Muscle layer of colon (tissue), 2 donors: ENCODE results near the gene OR1I1.

Experiments
- H3K27ac ChIP-seq: one replicate; pipeline ENCODE4 v1.7.0; 2013; ENCODE audit warnings: low read depth, mild to moderate bottlenecking, low read length, moderate library complexity
- H3K27me3 ChIP-seq, 2 donors: one replicate each; pipeline ENCODE4 v1.7.0; 2013; ENCODE audit warnings: low read length in 2 of 2, mild to moderate bottlenecking in 2 of 2; ENCODE audit not compliant: insufficient read depth in 2 of 2, control insufficient read depth in 1 of 2
- H3K36me3 ChIP-seq: one replicate; pipeline ENCODE4 v1.7.0; 2013; ENCODE audit warnings: mild to moderate bottlenecking, low read length; ENCODE audit not compliant: insufficient read depth
- H3K4me1 ChIP-seq: one replicate; pipeline ENCODE4 v1.7.0; 2013; ENCODE audit warnings: mild to moderate bottlenecking, low read length; ENCODE audit not compliant: insufficient read depth
- H3K4me3 ChIP-seq, 2 donors: one replicate each; pipeline ENCODE4 v1.7.0; 2013; ENCODE audit warnings: low read length in 2 of 2, low read depth in 1 of 2, mild to moderate bottlenecking in 1 of 2, moderate library complexity in 1 of 2
- H3K9ac ChIP-seq: one replicate; pipeline ENCODE4 v1.7.0; 2013; ENCODE audit warnings: low read length
- H3K9me3 ChIP-seq: one replicate; pipeline ENCODE4 v1.7.0; 2013; ENCODE audit warnings: mild to moderate bottlenecking, low read length
- donor health status: abdominal sarcoma.
- donor health status: Adenocarcinoma of cecum.

OR1I1 gene

DNA sequence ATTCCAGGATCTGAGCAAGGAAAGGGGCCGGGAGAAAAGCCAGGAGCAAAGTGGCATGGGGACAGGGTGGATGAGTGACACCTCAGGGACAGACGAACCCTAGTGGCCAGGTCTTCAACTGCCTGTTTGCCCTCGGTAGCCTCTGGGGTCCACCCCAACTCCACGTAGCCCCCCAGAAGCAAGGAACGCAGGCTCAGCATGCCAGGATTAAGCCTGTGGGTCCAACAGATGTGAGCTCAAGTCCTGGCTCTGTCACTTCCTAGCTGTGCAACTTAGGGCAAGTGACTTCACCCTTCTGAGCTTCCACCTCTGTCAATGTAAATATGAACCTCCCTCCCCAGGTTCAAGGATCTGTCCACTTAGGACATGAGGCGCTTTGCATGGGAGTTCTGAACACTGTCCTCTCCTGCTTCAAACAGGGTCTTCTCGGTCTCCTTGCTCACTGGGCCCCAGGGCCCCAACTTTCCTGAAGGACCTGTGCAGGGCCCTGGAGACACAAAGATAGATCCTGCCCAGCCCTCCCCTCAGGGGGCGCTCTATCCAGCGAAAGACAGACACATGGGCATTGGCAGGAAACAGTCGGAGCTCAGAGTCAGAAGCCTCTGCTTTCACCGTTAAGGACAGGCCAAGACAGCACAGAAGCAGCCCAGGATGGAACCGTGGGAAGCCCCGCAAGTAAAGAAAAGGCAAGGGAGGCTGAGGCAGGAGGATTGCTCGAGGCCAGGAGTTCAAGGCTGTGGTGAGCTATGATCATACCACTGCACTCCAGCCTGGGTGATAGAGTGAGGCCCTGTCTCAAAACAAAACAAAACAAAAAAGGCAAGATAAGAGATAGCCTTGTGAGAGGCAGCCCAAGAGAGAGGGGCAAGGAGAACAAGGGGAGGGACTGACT, 38.4 kb downstream of the OR1I1 start:
- Histone ChIP-seq H3K4me3 (no peak overlapping the region), H3K36me3 (peaks cover 68% of the 10 kb centered on the region), H3K9ac (no peak overlapping the region), H3K9me3 (no peaks in the 10 kb centered on the region), H3K4me1 (peaks cover 21% of the 10 kb centered on the region), H3K27ac (no peak overlapping the region), H3K27me3 (no peaks in the 10 kb centered on the region)

DNA sequence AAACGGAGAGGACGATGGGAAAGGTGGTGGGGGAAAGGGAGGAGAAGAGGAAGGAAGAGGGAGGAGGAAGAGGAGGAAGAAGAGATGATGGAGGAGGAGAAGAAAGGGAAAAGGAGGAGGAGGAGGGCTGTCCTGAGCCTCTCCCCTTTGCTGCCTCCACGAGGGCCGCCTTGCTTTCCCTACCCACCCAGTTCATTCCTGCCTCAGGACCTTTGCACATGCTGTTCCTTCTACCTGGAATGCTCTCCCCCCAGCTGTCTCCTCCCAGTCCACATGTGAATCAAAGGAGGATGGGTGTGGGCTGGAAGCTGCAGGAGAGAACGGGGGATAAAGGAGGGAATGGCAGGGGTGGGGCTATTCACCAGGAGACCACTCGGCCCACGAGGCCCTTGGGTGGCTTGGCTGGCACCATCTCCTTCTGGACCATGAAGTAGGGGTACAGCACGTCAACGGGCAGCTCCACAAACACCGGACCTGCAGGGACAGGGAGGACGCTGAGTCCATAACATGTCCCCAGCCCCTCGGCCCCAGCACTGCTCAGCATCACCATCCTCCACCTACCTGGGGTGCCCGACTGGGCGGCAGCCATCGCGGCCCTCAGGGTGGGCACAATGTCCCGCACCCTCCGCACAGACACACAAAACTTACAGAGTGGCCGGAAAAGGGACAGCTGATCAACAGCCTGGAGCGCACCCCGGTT, 40.5 kb downstream of the OR1I1 start:
- H3K9me3 ChIP-seq: no peaks in the 10 kb centered on the region
- H3K36me3 ChIP-seq: peaks cover 48% of the 10 kb centered on the region
- H3K27me3 ChIP-seq: no peaks in the 10 kb centered on the region
- no peak overlapping the region for H3K9ac ChIP-seq
- H3K4me3 ChIP-seq: no peak overlapping the region
- H3K27ac ChIP-seq: peak overlapping the region; percentile 84
- peaks cover 18% of the 10 kb centered on the region for H3K4me1 ChIP-seq

DNA sequence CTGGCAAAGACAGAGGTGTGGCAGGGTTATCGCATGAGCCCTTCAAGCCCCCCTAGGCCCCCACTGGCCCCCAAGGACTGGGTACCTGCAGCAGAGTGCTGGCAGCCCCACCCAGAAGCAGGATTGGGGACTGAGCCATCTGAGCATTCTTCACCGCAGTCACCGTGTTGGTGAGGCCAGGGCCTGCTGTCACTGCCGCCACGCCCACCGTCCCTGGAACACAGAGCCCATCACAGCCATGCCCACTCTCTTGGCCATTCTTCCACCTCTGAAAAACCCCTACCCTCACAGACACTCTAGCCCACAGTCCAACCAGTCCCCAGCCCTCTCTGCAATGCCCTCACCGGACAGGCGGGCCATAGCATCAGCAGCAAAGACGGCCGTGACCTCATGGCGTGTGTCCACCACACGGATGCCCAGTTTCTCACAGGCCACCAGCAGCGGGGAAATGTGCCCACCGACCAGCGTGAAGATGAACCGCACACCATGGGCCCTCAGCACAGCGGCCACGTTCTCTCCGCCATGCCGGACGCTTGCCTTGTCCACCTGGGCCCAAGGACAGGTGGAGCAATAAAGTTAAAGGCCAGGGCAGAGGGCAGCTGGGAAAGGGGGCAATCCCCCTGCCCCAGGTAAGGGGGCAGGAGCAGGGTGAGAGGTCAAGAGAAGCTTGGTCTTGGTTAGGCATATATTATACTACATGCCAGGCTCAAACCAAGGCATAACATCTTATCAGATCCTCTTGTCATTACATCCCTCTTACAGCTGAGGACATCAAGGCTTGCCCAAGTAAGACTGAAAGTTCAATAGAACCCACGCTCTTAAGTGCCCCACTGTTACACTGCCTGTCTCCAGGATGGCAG, 41.2 kb downstream of the OR1I1 start:
- peak overlapping the region; percentile 22 for H3K9ac ChIP-seq
- peak overlapping the region in 1 of 2 donors; percentile 96 for H3K4me3 ChIP-seq
- H3K9me3 ChIP-seq: no peaks in the 10 kb centered on the region
- H3K27me3 ChIP-seq: no peaks in the 10 kb centered on the region
- peak overlapping the region; percentile 84 for H3K27ac ChIP-seq
- peaks cover 18% of the 10 kb centered on the region for H3K4me1 ChIP-seq
- peaks cover 41% of the 10 kb centered on the region for H3K36me3 ChIP-seq

DNA sequence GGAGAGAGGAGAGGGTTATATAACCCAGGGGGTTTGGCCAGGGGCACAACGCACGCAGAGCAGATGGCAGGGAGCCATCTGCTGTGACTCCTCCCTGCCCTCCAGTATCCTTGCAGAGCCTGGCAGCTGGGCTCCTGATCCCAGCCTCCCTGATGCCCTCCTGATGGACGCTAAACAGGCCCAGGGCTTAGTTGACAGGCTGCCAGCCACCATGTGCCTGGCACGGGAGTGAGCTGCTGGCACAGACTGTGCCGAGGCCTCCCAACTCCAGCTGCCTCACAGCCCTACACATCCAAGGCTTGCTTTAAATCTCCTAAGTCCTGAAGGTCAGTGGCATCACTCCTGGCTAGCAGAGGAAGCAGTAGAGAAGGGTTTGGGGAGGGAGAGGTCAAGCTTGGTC, 41.9 kb downstream of the OR1I1 start:
- Histone ChIP-seq H3K4me3 (peak overlapping the region; percentile 88 to 96), H3K9ac (peak overlapping the region; percentile 91), H3K27ac (peak overlapping the region; percentile 99), H3K9me3 (no peaks in the 10 kb centered on the region), H3K4me1 (peaks cover 18% of the 10 kb centered on the region), H3K27me3 (no peaks in the 10 kb centered on the region), H3K36me3 (peaks cover 34% of the 10 kb centered on the region)

DNA sequence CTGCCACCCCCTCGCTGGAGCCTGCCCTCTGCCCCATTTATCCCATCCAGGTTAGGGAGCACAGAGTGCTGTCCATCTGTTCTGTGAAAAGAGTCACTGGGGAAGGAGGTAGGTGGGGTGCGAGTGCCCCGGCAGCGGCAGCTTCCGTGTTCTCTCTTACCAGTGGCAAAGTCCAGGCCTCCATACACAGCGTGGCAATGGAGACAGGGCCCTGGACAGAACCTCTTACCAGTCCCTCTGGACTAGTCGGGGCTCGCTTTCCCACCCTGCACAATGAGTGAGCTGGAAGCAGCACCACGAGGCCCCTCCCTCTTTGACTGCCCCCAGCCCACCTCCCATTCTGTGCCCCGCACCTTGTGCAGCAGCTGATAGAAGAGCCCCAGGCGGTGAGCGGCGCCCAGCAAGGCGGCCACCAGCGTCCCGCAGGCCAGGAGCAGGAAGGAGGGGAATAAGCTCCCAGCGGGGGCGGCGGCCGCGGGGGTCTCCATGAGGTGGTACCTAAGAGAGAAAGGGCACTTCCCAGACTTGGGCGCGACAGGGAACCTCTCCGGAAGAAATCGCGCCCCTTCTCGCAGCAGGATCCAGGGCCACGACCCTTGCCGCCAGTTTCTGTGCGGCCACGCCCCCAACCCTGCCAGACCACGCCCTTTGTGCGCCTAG, 42.7 kb downstream of the OR1I1 start:
- Histone ChIP-seq H3K9ac (peak overlapping the region; percentile 91), H3K27ac (peak overlapping the region; percentile 99), H3K36me3 (peaks cover 28% of the 10 kb centered on the region), H3K9me3 (no peaks in the 10 kb centered on the region), H3K4me3 (peak overlapping the region; percentile 88 to 96), H3K4me1 (peaks cover 18% of the 10 kb centered on the region), H3K27me3 (no peaks in the 10 kb centered on the region)

DNA sequence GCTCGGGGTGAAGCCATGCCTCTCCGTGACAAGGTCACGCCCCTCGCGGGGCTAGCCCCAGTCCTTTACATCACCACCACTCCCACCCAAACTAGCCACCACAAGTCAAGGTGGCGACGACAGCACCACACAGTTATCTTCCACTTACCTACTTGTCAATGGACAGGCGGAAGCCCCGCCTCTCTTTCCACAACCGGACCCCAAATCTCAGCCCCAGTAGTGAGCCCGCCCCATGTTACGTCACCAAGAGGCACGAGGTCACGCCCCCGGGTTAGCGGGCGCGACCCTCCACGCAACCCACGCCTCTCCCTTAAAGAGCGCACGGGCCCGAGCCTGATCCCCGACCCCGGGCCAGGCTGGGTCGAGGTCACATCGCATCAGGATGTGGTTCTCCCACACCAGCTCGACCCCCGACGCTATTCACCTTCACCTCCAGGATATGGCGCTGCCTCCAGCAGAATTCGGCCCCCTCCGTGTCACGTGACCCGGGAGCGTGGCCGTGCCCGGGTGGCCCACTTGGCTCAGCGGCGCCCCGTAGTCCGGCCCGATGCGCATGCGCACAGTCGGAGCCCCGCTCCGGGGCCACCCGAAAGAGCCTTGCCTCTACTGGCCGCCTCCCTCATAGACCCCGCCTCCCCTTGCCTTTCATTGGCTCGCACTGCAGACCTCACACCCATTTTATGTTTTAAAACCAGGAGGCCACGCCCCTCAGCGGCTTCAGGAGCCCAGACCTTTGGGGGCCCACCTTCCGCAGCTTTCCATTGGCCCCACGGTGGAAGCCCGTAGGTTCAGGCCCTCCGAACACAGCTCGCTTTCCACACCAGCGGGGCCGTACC, 43.4 kb downstream of the OR1I1 start:
- H3K27me3 ChIP-seq: no peaks in the 10 kb centered on the region
- H3K9ac ChIP-seq: peak overlapping the region; percentile 91
- peak overlapping the region; percentile 88 to 96 for H3K4me3 ChIP-seq
- H3K9me3 ChIP-seq: no peaks in the 10 kb centered on the region
- H3K27ac ChIP-seq: peak overlapping the region; percentile 99
- H3K4me1 ChIP-seq: peaks cover 18% of the 10 kb centered on the region
- peaks cover 21% of the 10 kb centered on the region for H3K36me3 ChIP-seq

DNA sequence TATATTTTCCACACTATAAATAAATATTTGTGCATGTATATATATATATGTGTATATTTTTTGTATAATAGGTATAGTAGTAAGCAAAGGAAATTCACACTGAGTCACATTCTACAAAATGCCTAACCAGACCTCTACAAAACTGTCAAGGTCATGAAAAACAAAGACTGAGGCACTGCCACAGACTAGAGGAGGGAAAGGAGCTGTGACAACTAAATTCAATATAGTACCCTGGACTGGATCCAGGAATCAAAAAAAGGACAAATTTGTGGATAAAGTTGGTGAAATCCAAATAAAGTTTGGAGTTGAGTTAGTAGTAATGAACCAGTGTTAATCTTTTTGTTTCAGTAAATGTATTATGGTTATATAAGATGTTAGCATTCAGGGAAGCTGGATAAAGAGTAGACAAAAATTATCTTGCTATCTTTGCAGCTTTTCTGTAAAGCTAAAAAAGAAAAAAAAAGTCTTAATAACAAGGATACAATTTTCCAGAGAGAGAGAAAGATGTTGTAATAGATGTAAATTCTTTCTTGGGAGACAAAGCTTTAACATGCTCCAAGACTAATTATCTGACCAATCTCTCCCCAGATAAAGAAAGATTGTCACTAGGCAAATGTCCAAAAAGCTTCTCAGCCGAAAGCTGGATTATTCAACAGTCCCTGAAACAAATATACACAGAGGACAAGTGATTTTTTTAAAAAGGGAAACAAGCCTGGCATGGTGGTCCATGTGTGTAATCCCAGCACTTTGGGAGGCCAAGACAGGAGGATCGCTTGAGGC, 44.3 kb downstream of the OR1I1 start:
- Histone ChIP-seq H3K27me3 (no peaks in the 10 kb centered on the region), H3K4me1 (peaks cover 18% of the 10 kb centered on the region), H3K9ac (no peak overlapping the region), H3K27ac (peak overlapping the region; percentile 23), H3K4me3 (no peak overlapping the region), H3K9me3 (no peaks in the 10 kb centered on the region), H3K36me3 (peaks cover 13% of the 10 kb centered on the region)

DNA sequence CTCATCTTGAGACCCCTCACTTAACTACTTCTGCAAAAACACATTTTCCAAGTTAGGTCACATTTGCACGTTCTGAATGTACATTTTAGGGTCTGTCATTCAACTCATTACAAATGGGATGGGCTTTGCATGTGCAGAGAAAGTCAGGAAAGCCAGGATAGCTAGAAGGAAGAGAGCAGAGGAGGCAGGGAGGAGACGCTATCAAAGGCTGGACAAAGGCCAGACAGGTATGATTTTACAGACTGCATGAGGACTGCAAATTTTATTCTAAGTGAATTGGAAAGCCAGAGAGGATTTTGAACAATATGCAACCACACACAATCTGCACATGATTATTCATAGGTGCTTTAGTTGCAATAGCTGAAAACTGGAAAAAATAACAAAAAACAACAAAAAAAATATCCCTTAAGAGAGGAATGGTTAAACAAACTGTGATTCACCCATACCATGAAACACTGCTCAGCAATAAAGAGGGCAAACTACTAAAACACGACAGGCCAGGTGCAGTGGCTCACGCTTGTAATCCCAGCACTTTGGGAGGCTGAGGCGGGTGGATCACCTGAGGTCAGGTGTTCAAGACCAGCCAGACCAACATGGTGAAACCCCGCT, 46.3 kb downstream of the OR1I1 start:
- Histone ChIP-seq H3K4me3 (no peak overlapping the region), H3K4me1 (peaks cover 12% of the 10 kb centered on the region), H3K36me3 (no peaks in the 10 kb centered on the region), H3K27me3 (no peaks in the 10 kb centered on the region), H3K27ac (no peak overlapping the region), H3K9ac (no peak overlapping the region), H3K9me3 (no peaks in the 10 kb centered on the region)

DNA sequence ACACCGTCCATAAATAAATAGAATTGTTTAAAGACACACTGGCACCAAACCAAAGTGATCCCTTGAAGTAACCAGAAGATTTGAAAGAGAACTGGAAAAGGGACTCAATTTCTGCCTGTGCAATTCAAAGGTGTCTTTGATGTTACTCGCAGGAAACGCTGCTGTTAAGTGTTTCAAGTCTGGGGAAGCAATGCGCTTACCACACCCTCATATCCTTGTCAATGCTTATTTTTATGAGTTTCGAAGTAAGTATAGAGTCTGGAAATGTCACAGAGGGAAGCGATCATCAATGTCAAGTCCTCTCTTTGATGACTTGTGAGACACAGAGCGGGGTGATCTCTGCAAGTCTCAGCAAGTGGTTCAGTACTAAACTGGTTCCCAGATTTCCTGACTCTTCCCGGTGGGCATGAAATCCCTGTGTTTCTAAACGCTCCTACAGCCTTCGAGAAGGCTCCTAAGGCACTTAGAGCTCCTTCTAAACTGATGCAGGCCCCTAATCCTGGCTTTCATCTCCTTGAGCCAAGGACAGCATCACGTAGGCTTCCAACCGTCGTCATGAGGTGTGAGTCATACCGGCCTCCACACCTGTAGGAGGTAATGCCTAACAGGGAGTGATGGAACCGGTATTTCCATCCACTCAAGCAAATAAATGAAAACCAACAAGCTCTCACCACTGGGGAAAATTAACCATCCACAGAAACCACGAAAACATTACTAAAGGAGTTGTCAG, 48.0 kb downstream of the OR1I1 start:
- Histone ChIP-seq H3K27ac (no peak overlapping the region), H3K4me1 (no peaks in the 10 kb centered on the region), H3K9me3 (no peaks in the 10 kb centered on the region), H3K36me3 (no peaks in the 10 kb centered on the region), H3K4me3 (no peak overlapping the region), H3K27me3 (no peaks in the 10 kb centered on the region), H3K9ac (no peak overlapping the region)
